H9 (cell line): ENCODE measurements around the gene VPS13C. TPM values are rescaled to one million over a fixed set of nuclear protein-coding genes. Genes with fewer than 3 reads are reported as not detected.
A peak's percentile ranks its signal among the peaks of the same experiment; 100 is the strongest.

Experiments used
- DNase-seq: peaks from one replicate; pipeline ENCODE4 v3.0.0-alpha.2; 2017
- H2AFZ ChIP-seq: one replicate; pipeline ENCODE4 v1.6.1; 2013; ENCODE audit warnings: mild to moderate bottlenecking, low read length, control low read depth, moderate library complexity
- H2AK5ac ChIP-seq: 2 replicates; pipeline ENCODE4 v1.6.1; 2013; ENCODE audit warnings: low read length, control low read depth, mixed read lengths; ENCODE audit not compliant: insufficient read length
- H2BK120ac ChIP-seq: one replicate; pipeline ENCODE4 v1.6.1; 2013; ENCODE audit warnings: low read depth, mild to moderate bottlenecking, low read length, control low read depth, inconsistent platforms; ENCODE audit not compliant: poor library complexity, severe bottlenecking
- H2BK12ac ChIP-seq: 2 replicates; pipeline ENCODE4 v1.6.1; 2013; ENCODE audit warnings: low read length, control low read depth, mixed read lengths, low read depth; ENCODE audit not compliant: insufficient read length
- H2BK15ac ChIP-seq: 2 replicates; pipeline ENCODE4 v1.6.1; 2013; ENCODE audit warnings: low read depth, low read length, control low read depth
- H2BK20ac ChIP-seq: one replicate; pipeline ENCODE4 v1.6.1; 2013; ENCODE audit warnings: low read depth, mild to moderate bottlenecking, low read length, control low read depth, inconsistent platforms; ENCODE audit not compliant: poor library complexity, severe bottlenecking
- H2BK5ac ChIP-seq: 2 replicates; pipeline ENCODE4 v1.6.1; 2013; ENCODE audit warnings: low read length, control low read depth, mixed read lengths; ENCODE audit not compliant: insufficient read length
- H3K14ac ChIP-seq: 2 replicates; pipeline ENCODE4 v1.6.1; 2013; ENCODE audit warnings: low read length, control low read depth; ENCODE audit not compliant: insufficient read depth
- H3K18ac ChIP-seq: 2 replicates; pipeline ENCODE4 v1.6.1; 2013; ENCODE audit warnings: low read depth, mild to moderate bottlenecking, mixed read lengths, low read length, control low read depth; ENCODE audit not compliant: insufficient read length
- H3K23ac ChIP-seq: 2 replicates; pipeline ENCODE4 v1.6.1; 2013; ENCODE audit warnings: low read length, control low read depth, mixed read lengths, low read depth; ENCODE audit not compliant: insufficient read length
- H3K23me2 ChIP-seq: 2 replicates; pipeline ENCODE4 v1.6.1; 2013; ENCODE audit warnings: low read depth, mild to moderate bottlenecking, mixed read lengths, low read length, control low read depth; ENCODE audit not compliant: insufficient read length, poor library complexity, severe bottlenecking
- H3K27ac ChIP-seq: 2 replicates; pipeline ENCODE4 v1.5.1; 2013; ENCODE audit warnings: low read length, control low read depth, mixed read lengths, low read depth; ENCODE audit not compliant: insufficient read length
- H3K27me3 ChIP-seq: 2 replicates; pipeline ENCODE4 v1.6.1; 2013; ENCODE audit warnings: low read length, control low read depth, inconsistent platforms; ENCODE audit not compliant: insufficient read depth
- H3K4ac ChIP-seq: 2 replicates; pipeline ENCODE4 v1.6.1; 2013; ENCODE audit warnings: low read depth, mild to moderate bottlenecking, control low read depth, inconsistent platforms, low read length, moderate library complexity
- H3K4me1 ChIP-seq: 2 replicates; pipeline ENCODE4 v1.6.1; 2013; ENCODE audit warnings: low read length, control low read depth, inconsistent platforms; ENCODE audit not compliant: insufficient read depth
- H3K4me2 ChIP-seq: 2 replicates; pipeline ENCODE4 v1.6.1; 2013; ENCODE audit warnings: low read length, control low read depth, mixed read lengths; ENCODE audit not compliant: insufficient read length, insufficient read depth
- H3K56ac ChIP-seq: 2 replicates; pipeline ENCODE4 v1.6.1; 2013; ENCODE audit warnings: low read depth, mild to moderate bottlenecking, mixed read lengths, low read length, control low read depth; ENCODE audit not compliant: insufficient read length
- H3K79me1 ChIP-seq: 2 replicates; pipeline ENCODE4 v1.6.1; 2013; ENCODE audit warnings: low read depth, mild to moderate bottlenecking, moderate library complexity, low read length, control low read depth, inconsistent platforms; ENCODE audit not compliant: insufficient read depth, poor library complexity, severe bottlenecking
- H3K79me2 ChIP-seq: 2 replicates; pipeline ENCODE4 v1.6.1; 2013; ENCODE audit warnings: low read length, control low read depth, inconsistent platforms; ENCODE audit not compliant: insufficient read depth
- H3K9ac ChIP-seq: 2 replicates; pipeline ENCODE4 v1.6.1; 2013; ENCODE audit warnings: low read length, control low read depth, mixed read lengths; ENCODE audit not compliant: insufficient read length; ENCODE audit errors: extremely low read depth
- H3K9me3 ChIP-seq: one replicate; pipeline ENCODE4 v1.6.1; 2013; ENCODE audit warnings: low read depth, low read length, inconsistent platforms; ENCODE audit not compliant: control insufficient read depth
- H3T11ph ChIP-seq: one replicate; pipeline ENCODE4 v1.6.1; 2013; ENCODE audit warnings: mild to moderate bottlenecking, low read length, control low read depth, inconsistent platforms
- H4K20me1 ChIP-seq: one replicate; pipeline ENCODE4 v1.6.1; 2013; ENCODE audit not compliant: control insufficient read depth, insufficient read length, insufficient read depth
- H4K5ac ChIP-seq: 2 replicates; pipeline ENCODE4 v1.6.1; 2013; ENCODE audit warnings: low read depth, mild to moderate bottlenecking, mixed read lengths, low read length, control low read depth; ENCODE audit not compliant: insufficient read length
- H4K8ac ChIP-seq: replicated peaks from 2 replicates; pipeline ENCODE4 v1.6.1; 2013; ENCODE audit warnings: low read length, control low read depth, mixed read lengths, low read depth; ENCODE audit not compliant: insufficient read length
- H4K91ac ChIP-seq: 2 replicates; pipeline ENCODE4 v1.6.1; 2013; ENCODE audit warnings: low read depth, mild to moderate bottlenecking, moderate library complexity, mixed read lengths, low read length, control low read depth; ENCODE audit not compliant: insufficient read length
- H3K27ac Mint-ChIP-seq, 3 experiments: 2 replicates in 2 of 3; 3 replicates in 1 of 3; pipeline ENCODE4 v1.8.0; 2020 to 2021; ENCODE audit warnings: mixed read lengths in 3 of 3, mild to moderate bottlenecking in 1 of 3, moderate library complexity in 1 of 3
- H3K27me3 Mint-ChIP-seq: 2 replicates; pipeline ENCODE4 v1.8.0; 2021; ENCODE audit warnings: low read depth, mild to moderate bottlenecking, moderate library complexity, mixed read lengths
- H3K36me3 Mint-ChIP-seq, 3 experiments: 2 replicates in 2 of 3; 3 replicates in 1 of 3; pipeline ENCODE4 v1.8.0; 2020 to 2021; ENCODE audit warnings: low read depth in 3 of 3, mixed read lengths in 3 of 3; ENCODE audit not compliant: insufficient read depth in 1 of 3
- H3K4me1 Mint-ChIP-seq, 2 experiments: 2 replicates each; pipeline ENCODE4 v1.8.0; 2020; ENCODE audit warnings: mixed read lengths in 2 of 2
- H3K4me3 Mint-ChIP-seq, 2 experiments: 2 replicates in 1 of 2; 3 replicates in 1 of 2; pipeline ENCODE4 v1.8.0; 2020 to 2021; ENCODE audit warnings: mild to moderate bottlenecking in 2 of 2, mixed read lengths in 2 of 2, moderate library complexity in 1 of 2
- H3K9me3 Mint-ChIP-seq, 2 experiments: 2 replicates in 1 of 2; 3 replicates in 1 of 2; pipeline ENCODE4 v1.8.0; 2020; ENCODE audit warnings: mild to moderate bottlenecking in 2 of 2, mixed read lengths in 2 of 2, moderate library complexity in 1 of 2
- CTCF ChIP-seq: fragments of 200-600 bp; sonication (generic); conservative IDR thresholded peaks from 3 replicates; pipeline ENCODE4 v1.8.0; 2021; ENCODE audit warnings: antibody characterized with exemption, mild to moderate bottlenecking
- WGBS: extraction: QIAGEN DNeasy Blood & Tissue Kit; methylation state at CpG from one replicate; pipeline ENCODE4 v1.1.7; 2013; ENCODE audit warnings: missing lambda C conversion rate, low lambda C conversion rate, mixed read lengths; ENCODE audit not compliant: insufficient read length; ENCODE audit errors: extremely low coverage; 5-methylcytosine and 5-hydroxymethylcytosine counted together
- total RNA-seq: library from RNA; stranded (reverse); gene quantifications from 2 replicates; pipeline ENCODE4 v1.2.1, GENCODE V29; 2021

The VPS13C gene
- total RNA-seq, 1 experiment from 2014 or later: 14.2 TPM

- no peak overlapping the region for H3K56ac ChIP-seq
- H2BK12ac ChIP-seq: no peak overlapping the region
- H3K4me2 ChIP-seq: no peak overlapping the region
- no peaks in the 10 kb centered on the region for H3K4me1 ChIP-seq
- H3K79me2 ChIP-seq: no peaks in the 10 kb centered on the region
- no peak overlapping the region for H3K9ac ChIP-seq
- H4K20me1 ChIP-seq: no peaks in the 10 kb centered on the region
- H2AK5ac ChIP-seq: no peak overlapping the region
- H3K23me2 ChIP-seq: no peaks in the 10 kb centered on the region
- H3K79me1 ChIP-seq: no peaks in the 10 kb centered on the region
- H2BK20ac ChIP-seq: no peak overlapping the region
- H4K91ac ChIP-seq: no peak overlapping the region
- no peak overlapping the region for H3K4ac ChIP-seq
- H2BK120ac ChIP-seq: no peak overlapping the region
- Mint-ChIP-seq H3K27ac (no peak overlapping the region), H3K36me3 (peaks cover 0 to 11% (median 4%) of the 10 kb centered on the region in 3 experiments), H3K9me3 (peaks cover 0 to 3% of the 10 kb centered on the region in 2 experiments; a peak in 1 of 5 replicates), H3K4me3 (no peak overlapping the region), H3K27me3 (no peaks in the 10 kb centered on the region), H3K4me1 (no peaks in the 10 kb centered on the region)
- no peak for DNase-seq
- H3K27ac ChIP-seq: no peak overlapping the region
- H3T11ph ChIP-seq: no peak overlapping the region
- no peak overlapping the region for H2BK15ac ChIP-seq
- H3K23ac ChIP-seq: no peak overlapping the region
- no peak overlapping the region for H2AFZ ChIP-seq
- WGBS: no CpG with 5 or more reads among the region's 3 CpGs
- H4K5ac ChIP-seq: no peak overlapping the region
- no peak overlapping the region for H2BK5ac ChIP-seq
- H3K14ac ChIP-seq: no peak overlapping the region
- H3K9me3 ChIP-seq: no peaks in the 10 kb centered on the region
- TF ChIP-seq CTCF: peak; percentile 74
- H3K18ac ChIP-seq: no peak overlapping the region
- no peak overlapping the region for H4K8ac ChIP-seq
- no peaks in the 10 kb centered on the region for H3K27me3 ChIP-seq
Measured at GRCh38 chr15:62021991-62022600, 38.2 kb downstream of the VPS13C start.
